HG03520 (cell line): ENCODE data around the gene DCAF5.
"Not testable (repeated sequence)": the region's sequence is repeated elsewhere in the genome, so short reads cannot be mapped to it uniquely, and the experiment has no call there.

ENCODE experiments used
- ATAC-seq: cut with Tn5 transposase; IDR thresholded peaks from one replicate; pipeline ENCODE4 v1.9.1; 2021; ENCODE audit warnings: mild to moderate bottlenecking, moderate library complexity; ENCODE audit not compliant: unreplicated experiment

Gene DCAF5

DNA sequence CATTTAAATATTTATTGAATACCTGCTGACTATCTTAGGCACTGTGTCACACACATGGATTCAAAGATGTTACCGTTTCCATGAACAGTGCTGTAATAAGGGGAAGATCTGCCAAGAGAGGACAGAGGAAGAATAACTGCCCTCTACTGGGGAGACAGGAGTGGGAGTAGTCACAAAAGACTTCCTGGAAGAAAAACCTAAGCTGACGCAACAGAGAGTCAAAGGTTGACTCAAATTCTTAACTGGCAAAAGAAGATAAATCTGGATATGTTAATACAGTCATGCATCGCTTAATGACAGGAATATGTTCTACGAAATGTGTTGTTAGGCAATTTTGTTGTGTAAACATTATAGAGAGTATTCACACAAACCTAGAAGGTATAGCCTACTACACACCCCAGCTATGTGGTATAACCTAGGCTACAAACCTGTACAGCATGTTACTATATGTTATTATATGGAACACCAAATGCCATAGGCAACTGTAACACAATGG is 51.5 kb downstream of the DCAF5 start:
- ATAC-seq: no peak

GRCh38 chr14:69097974-69098373 is 54.9 kb downstream of the DCAF5 start:
- no peak for ATAC-seq

DNA sequence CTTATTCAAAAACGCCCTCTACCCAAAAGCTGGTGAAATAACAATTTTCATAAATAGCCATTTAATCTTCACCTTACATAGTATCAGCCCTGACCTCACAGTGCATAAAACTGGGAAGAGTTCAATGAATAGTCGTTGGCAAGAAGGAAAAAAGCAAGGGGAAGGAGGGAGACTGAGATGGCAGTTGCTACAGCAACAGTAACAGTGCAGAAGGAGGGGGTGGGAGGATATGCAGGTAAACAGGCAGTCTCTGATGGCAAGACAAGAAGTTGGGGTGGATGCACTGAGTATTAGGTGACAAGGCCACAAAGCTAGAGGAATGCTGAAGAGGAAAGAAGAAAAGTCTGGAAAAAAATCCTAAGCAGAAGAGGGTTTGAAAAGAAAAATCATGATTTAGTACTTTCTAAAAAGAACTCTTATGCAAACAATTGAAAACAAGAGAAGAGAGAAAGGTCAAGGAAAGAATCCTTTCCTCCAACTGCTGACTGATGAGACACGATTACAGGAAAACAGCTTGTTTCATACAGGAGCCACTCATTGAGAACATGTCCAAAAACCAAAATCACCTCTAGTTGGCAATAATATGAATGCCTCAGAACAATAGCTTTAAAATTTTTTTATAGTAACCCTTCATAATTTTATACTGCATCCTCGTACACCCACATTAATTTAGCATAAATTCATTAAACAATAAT is 56.0 kb downstream of the DCAF5 start:
- no peak for ATAC-seq

DNA sequence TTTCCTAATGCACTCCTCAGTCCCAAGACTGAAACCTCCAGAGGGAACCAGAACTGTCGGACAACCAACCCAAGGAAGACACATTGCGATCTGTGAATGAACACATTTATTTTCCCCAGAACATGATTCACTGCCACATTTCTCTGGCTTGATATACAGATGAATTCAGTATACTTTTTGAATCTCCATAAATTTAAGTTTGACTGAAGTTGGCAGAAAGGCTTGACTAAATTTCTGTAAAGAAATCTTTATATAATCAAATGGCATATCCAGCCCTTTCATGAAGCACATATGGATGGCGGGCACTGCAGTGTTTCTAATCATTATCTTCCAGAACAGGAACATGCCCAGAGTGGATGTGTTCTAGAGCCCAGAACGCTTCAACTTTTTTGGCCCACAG is 56.7 kb downstream of the DCAF5 start:
- ATAC-seq: no peak

- no peak for ATAC-seq
Measured at GRCh38 chr14:69094481-69094880, 58.4 kb downstream of the DCAF5 start.

GRCh38 chr14:69093631-69094421 is 59.1 kb downstream of the DCAF5 start:
- no peak for ATAC-seq

DNA sequence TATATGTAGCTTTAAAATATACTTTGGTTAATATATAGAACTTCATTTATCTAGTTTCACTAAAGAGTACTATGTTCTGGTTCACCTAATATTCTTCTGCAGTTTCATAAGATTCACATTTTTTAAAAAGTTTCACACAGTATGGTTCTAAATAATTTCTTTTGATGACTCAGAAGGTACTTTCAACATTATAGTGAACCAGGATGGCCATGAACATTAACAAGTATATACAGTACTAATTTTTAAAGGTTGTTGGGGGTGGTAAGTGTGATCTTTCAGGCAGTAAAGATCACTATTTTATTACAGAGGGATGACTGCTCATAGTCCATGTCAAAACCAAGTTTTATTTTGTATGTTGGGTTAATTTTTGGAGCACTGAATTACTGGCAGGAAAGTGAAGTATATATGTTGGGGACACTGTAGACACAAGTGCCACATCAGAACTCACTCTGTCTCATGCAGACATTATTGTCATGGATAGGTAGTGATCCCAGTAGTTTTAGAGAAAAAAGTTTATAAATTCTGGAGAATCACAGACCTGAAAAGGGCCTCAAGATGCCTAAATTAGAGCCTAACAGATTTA is 60.0 kb downstream of the DCAF5 start:
- ATAC-seq: no peak

DNA sequence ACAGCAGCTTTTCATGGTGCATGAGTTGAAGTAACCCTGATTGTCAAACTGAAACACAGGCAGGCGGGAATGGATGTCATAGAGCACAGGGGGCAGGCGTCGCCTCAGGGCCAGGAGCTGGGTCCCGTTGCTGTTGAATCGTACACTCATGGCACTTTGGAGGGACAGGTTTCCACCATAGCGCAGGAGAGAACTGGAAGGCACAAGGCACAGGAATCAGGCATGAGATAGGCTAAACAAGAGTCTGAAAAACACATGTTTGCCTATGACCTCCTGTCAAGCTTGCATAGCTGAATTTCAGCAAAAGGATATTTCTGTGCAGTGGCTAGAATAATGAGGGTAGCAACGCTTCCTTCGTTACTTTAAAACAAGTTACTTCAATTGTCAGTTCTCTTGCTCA is 61.2 kb downstream of the DCAF5 start:
- ATAC-seq: no peak

GRCh38 chr14:69091006-69091405 is 61.9 kb downstream of the DCAF5 start:
- no peak for ATAC-seq

DNA sequence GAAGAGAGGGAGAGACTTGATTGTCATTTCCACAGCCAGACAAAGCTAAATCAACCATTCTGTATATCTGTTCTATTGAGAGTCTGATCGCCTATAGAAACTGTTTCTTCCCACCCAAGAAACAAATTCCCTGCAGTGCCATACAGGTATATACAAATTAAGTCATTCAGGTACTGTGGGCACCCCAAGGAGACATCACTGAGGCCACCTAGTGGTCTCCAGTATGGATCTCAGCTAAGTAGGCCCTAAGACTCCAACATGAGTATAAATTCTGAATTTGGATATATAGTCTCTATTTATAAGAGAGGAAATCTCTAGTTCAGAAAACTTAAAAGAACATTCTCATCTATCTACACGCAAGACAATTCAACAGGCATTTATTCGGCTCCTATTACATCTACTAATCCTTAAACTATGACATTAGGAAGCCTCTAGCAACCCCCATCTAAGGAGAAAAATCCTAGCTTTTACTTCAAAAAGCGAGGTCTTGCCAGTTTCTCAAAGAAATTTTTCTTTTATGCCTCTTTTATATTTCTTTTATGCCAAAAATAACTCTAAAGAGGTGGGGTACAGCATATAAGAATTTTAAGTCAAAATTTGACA is 62.6 kb downstream of the DCAF5 start:
- ATAC-seq: no peak

GRCh38 chr14:69089046-69089445 is 63.9 kb downstream of the DCAF5 start:
- no peak for ATAC-seq

DNA sequence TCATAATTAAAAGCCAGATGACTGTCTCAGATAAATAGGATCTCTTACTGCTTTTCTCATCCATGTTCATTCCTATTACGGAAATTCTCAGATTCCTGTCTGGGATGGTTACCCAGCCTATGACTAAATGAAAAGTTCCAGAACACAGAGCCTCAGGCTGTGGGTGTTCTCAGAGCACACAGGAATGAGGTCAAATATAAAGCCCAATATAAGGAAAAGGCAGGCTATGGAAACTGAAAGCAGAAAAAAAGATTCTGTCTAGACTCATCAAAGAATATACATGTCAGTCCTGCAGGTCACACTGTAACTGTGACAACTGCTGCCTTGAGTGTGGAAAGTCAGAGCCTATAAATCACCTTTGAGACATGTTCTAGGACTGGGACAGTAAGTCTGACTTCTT is 64.3 kb downstream of the DCAF5 start:
- no peak for ATAC-seq

DNA sequence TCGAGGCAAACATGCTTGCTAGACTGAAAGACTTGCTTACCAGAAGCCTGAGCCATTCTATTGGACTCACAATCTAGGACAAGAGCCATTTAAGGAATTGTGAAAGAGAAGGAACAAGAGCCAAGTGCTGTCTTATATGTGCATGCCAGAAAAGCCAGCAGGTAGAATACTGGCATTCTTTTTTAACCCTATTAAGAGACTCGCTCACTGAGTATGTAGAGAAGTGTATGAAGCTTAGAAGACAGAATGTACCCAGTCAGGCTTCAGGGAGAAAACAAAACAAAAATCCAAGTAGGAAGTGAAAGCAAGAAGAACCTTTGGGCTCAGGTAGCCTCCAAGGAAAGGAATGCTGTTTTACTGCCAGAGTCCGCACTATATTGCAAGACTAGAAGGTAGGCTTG is 65.9 kb downstream of the DCAF5 start:
- no peak for ATAC-seq

DNA sequence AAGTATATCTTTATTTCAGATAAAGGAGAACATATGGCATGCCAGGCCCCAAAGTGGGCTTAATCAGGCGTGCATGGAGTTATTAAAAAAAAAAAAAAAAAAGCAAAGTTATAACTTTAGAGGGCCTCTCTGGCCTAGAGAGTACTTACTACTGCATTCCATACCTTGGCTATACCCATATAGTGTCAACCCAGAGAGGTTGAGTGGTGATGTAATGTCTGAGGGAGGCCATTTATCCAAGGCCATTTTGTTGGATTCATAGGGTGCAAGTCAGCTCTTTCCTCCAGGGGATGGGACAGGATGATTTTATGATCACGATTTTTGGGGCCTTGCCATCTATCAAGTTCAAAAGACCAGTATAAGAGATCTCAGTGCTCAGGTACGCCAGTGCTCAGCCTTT is 66.4 kb downstream of the DCAF5 start:
- no peak for ATAC-seq

DNA sequence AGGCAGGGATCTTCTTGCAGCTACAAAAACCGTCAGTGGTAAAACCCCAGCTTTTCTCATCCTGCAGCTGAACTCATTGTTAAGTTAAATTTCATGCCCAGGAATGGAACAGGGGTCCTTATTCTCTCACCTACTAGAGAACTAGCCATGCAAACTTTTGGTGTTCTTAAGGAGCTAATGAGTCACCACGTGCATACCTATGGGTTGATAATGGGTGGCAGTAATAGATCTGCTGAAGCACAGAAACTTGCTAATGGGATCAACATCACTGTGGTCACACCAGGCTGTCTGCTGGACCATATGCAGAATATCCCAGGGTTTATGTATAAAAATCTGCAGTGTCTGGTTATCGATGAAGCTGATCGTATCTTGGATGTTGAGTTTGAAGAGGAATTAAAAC is 68.9 kb downstream of the DCAF5 start:
- ATAC-seq: no peak

- no peak for ATAC-seq
Measured at GRCh38 chr14:69083181-69083580, 69.7 kb downstream of the DCAF5 start.

- ATAC-seq: no peak
Measured at GRCh38 chr14:69081271-69081670, 71.6 kb downstream of the DCAF5 start.

GRCh38 chr14:69079747-69080146 is 73.2 kb downstream of the DCAF5 start:
- ATAC-seq: no peak

GRCh38 chr14:69079188-69079742 is 73.7 kb downstream of the DCAF5 start:
- no peak for ATAC-seq

DNA sequence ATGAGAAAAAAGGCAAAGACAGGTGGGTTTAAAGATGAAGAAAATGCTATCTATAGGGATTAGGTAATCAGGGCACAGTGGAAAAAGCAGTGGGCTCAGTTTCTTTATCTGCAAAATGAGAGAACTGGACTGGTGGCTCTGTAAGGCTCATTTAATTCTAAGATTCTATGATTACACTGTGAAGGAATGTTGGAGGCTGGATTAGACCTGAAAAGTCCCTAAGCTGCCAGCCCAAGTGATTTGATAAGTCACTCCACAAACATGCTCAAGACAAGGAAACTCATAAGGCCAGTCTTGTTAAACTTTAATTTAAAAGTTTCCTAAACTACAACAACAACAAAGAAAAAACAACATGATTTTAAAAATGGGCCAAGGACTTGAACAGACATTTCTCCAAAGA is 75.1 kb downstream of the DCAF5 start:
- no peak for ATAC-seq

DNA sequence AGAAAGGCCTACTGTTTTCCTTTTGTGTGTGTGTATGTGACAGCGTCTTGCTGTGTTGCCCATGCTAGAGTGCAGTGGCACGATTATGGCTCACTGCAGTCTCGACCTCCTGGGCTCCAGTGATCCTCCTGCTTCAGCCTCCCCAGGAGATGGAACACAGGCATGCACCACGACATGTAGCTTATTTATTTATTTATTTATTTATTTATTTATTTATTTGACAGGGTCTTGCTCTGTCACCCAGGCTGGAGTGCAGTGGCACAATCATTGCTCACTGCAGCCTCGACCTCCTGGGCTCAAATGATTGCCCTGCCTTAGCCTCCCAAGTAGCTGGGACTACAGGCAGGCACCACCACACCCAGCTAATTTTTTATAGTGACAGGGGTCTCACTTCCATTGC is 75.7 kb downstream of the DCAF5 start:
- not testable (repeated sequence) for ATAC-seq
